Prostate gland (tissue), 2 donors: ENCODE results near the gene DDX19B. TPM values are rescaled to one million over a fixed set of nuclear protein-coding genes. Genes with fewer than 3 reads are reported as not detected.

ENCODE experiments used
- DNase-seq: peaks from one replicate; pipeline ENCODE4 v3.0.0-alpha.2; 2019; ENCODE audit warnings: low spot score
- H3K27ac ChIP-seq, 2 donors: fragments of 200-600 bp; sonication (generic); 2 replicates each; pipeline ENCODE4 v1.5.1; 2017 to 2019
- H3K27me3 ChIP-seq: fragments of 200-600 bp; sonication (generic); replicated peaks from 2 replicates; pipeline ENCODE4 v1.5.1; 2019; ENCODE audit not compliant: insufficient read depth
- H3K36me3 ChIP-seq, 2 donors: fragments of 200-600 bp; sonication (generic); 1 replicate in 1 of 2; 2 replicates in 1 of 2; pipeline versions ENCODE4 v1.5.1 to v1.8.1; 2017 to 2019
- H3K4me1 ChIP-seq: fragments of 200-600 bp; sonication (generic); replicated peaks from 2 replicates; pipeline ENCODE4 v1.5.1; 2019
- H3K4me3 ChIP-seq, 2 donors: fragments of 200-600 bp; sonication (generic); 2 replicates each; pipeline ENCODE4 v1.5.1; 2017 to 2019
- H3K9me3 ChIP-seq: fragments of 200-600 bp; sonication (generic); 2 replicates; pipeline ENCODE4 v1.5.1; 2017
- POLR2A ChIP-seq: fragments of 450-650 bp; IDR thresholded peaks from one replicate; pipeline ENCODE4 v1.6.1; 2016; ENCODE audit warnings: antibody characterized with exemption, mild to moderate bottlenecking
- POLR2AphosphoS5 ChIP-seq: sonication (generic); formaldehyde crosslinking; IDR thresholded peaks from one replicate; pipeline ENCODE4 v1.6.1; 2017; ENCODE audit warnings: antibody characterized with exemption
- WGBS: methylation state at CpG from one replicate; pipeline ENCODE4 v1.1.5; 2018; 5-methylcytosine and 5-hydroxymethylcytosine counted together
- intact Hi-C: fragments of 100-400 bp; cut with DNase I; formaldehyde crosslinking; loops from one replicate; pipeline ENCODE4 v1.14.2; 2022
- total RNA-seq, 2 donors: library from RNA; depleted of rRNA; stranded (reverse); fragments of >200 nt; gene quantifications; one replicate each; pipeline ENCODE4 v1.1.0, GENCODE V29; 2016
- TF ChIP-seq, protein P1 (sequence below), 4 experiments: fragments of 200-600 bp in 2 of 4; fragments of 450-650 bp in 2 of 4; sonication (generic) in 2 of 4; IDR thresholded peaks; 1 replicate in 3 of 4; 2 replicates in 1 of 4; pipeline ENCODE4 v1.5.1; 2016 to 2019; ENCODE audit warnings: antibody characterized with exemption in 4 of 4, mild to moderate bottlenecking in 2 of 4, moderate library complexity in 2 of 4

Gene DDX19B
- total RNA-seq, 2 donors from 2014 or later, result 27.4 to 37.0 TPM

- H3K9me3 ChIP-seq, result no peaks in the 10 kb centered on the region
- no peak overlapping the region for H3K4me3 ChIP-seq
- intact Hi-C loops, result no loop called here
- no peak for TF ChIP-seq POLR2AphosphoS5
- TF ChIP-seq, protein P1, sequence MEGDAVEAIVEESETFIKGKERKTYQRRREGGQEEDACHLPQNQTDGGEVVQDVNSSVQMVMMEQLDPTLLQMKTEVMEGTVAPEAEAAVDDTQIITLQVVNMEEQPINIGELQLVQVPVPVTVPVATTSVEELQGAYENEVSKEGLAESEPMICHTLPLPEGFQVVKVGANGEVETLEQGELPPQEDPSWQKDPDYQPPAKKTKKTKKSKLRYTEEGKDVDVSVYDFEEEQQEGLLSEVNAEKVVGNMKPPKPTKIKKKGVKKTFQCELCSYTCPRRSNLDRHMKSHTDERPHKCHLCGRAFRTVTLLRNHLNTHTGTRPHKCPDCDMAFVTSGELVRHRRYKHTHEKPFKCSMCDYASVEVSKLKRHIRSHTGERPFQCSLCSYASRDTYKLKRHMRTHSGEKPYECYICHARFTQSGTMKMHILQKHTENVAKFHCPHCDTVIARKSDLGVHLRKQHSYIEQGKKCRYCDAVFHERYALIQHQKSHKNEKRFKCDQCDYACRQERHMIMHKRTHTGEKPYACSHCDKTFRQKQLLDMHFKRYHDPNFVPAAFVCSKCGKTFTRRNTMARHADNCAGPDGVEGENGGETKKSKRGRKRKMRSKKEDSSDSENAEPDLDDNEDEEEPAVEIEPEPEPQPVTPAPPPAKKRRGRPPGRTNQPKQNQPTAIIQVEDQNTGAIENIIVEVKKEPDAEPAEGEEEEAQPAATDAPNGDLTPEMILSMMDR (IDR thresholded peaks at IDR 0.05), result peak in 2 of 4 experiments; percentile 16 to 27
- no peak for DNase-seq
- 78% methylated on average over 21 of the region's 21 CpGs for WGBS
- peaks cover 9% of the 10 kb centered on the region for H3K4me1 ChIP-seq
- no peaks in the 10 kb centered on the region for H3K27me3 ChIP-seq
- H3K36me3 ChIP-seq, result peaks cover 5 to 16% of the 10 kb centered on the region in 2 donors
- no peak overlapping the region for H3K27ac ChIP-seq
Observed at GRCh38 chr16:70252355-70252988, 46.5 kb upstream of the DDX19B start.

DNA sequence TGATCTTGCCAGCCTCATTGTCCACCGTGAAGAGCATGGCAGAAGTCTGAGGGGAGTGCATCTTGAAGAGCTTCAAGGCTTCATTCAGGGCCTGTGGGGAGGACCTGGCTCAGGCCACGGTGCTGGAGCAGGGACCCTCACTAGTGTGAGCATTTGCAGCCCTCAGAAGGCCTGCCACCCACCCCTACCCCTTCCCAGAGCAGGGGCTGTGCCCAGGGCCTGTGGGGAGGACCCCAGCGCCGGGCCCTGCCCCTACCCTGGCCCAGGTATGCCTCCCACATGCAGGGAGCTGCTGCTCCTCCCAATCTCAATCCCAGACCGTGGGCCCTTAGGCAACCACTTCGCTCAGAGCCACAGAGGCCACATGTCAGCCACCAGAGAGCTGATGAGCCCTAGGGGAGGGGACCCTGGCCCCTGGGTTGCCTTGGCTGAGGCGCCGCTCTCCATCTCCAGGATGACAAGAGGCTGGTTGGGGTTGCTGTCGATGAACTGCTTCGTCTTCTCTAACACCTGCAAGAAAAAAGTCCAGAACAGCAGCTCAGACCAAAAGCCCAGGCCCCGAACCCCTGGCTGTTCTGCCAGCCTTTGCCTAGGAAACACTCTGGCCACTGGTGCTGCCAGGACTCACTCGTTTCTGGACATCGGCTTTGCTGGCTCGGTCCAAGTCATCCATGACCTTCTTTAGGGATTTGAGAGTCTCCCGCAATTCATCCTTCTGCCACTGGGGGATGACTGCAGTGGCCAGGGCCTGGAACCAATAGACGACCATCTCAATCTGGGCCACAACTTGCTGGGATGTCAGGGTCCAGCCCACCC, 45.5 kb upstream of the DDX19B start:
- WGBS, result 75% methylated on average over 14 of the region's 16 CpGs
- intact Hi-C loops, result no loop called here
- TF ChIP-seq POLR2AphosphoS5 (no peak), POLR2A (no peak)
- TF ChIP-seq, protein P1 (IDR thresholded peaks at IDR 0.05), result peak in 3 of 4 experiments; percentile 11 to 45 (median 17)

DNA sequence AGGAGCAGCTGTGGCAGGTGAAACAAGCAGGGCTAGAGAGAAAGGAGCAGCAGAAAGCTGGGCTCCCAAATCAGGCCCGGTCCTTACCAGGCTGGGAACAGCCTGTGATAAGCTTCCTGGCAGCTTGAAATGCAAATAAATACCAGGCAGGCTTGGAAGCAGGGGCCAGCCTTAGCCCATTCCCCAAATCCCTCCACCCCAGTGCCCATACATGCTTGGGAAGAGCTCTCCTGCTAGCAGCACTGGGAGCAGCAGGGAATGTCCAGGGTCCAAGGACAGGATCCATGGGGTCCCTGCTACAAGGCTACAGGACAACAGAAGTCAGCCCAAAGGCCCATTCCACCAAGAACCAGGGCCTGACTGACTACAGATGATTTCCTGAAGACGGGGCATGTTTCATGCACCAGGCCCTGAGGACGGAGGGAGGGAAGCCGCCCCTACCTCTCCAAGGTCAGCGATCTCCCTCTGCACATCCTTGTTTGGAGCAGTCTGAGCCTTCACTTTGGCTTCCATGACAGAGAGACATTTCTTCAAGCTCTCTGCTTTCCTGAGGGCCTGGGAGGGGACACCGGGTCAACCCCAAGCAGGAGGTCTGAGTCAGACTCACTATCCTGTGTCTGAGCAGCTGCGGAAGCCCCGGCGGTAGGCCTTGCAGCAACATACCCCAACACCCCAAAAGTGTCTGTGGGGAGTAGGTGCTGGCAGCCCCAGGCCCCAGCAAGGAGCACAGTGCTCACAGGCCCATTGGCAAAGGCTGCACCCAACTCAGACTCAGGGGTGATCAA, 44.6 kb upstream of the DDX19B start:
- Histone ChIP-seq H3K4me1 (peaks cover 8% of the 10 kb centered on the region), H3K9me3 (no peaks in the 10 kb centered on the region), H3K27me3 (no peaks in the 10 kb centered on the region), H3K4me3 (no peak overlapping the region), H3K36me3 (peaks cover 10 to 25% of the 10 kb centered on the region in 2 donors), H3K27ac (no peak overlapping the region)
- WGBS, result 92% methylated on average over 9 of the region's 9 CpGs
- no peak for DNase-seq
- no peak for TF ChIP-seq POLR2A
- TF ChIP-seq, protein P1 (IDR thresholded peaks at IDR 0.05), result no peak
- TF ChIP-seq POLR2AphosphoS5, result no peak
- intact Hi-C loops, result no loop called here

More for the DNA sequence above, 45.5 kb upstream of the DDX19B start:
- Histone ChIP-seq H3K36me3 (peaks cover 10 to 16% of the 10 kb centered on the region in 2 donors), H3K4me1 (peaks cover 9% of the 10 kb centered on the region), H3K9me3 (no peaks in the 10 kb centered on the region), H3K4me3 (no peak overlapping the region), H3K27ac (no peak overlapping the region), H3K27me3 (no peaks in the 10 kb centered on the region)
- no peak for DNase-seq

DNA sequence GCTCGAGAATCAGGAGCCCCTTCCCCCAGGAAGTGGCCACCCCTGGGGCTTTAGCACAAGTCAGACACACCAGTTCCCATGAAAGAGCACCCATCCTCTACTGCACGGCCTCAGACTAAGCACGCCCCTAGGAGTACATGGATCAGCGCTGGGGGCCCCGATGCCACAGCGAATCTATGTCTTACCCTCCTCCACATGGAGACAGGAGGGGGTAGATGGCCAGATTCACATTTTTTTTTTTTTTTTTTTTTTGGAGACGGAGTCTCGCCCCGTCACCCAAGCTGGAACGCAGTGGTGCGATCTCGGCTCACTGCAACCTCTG, 44.1 kb upstream of the DDX19B start:
- DNase-seq, result no peak
- Histone ChIP-seq H3K4me3 (no peak overlapping the region), H3K9me3 (no peaks in the 10 kb centered on the region), H3K4me1 (peaks cover 2% of the 10 kb centered on the region), H3K36me3 (peaks cover 10 to 25% of the 10 kb centered on the region in 2 donors), H3K27ac (no peak overlapping the region), H3K27me3 (no peaks in the 10 kb centered on the region)
- WGBS, result 95% methylated on average over 12 of the region's 12 CpGs
- intact Hi-C loops, result no loop called here
- TF ChIP-seq POLR2AphosphoS5 (no peak), POLR2A (no peak)
- TF ChIP-seq, protein P1 (IDR thresholded peaks at IDR 0.05), result no peak
